ENCODE results near the gene ALAD. TPM values are rescaled to one million over a fixed set of nuclear protein-coding genes. Genes with fewer than 3 reads are reported as not detected.

Gene ALAD
- total and polyA plus RNA-seq, 9 of the 15 experiments (the other 6 are each of a cell fraction or from before 2014, with no cell fraction given), result 1.3 to 12.7 (median 6.8) TPM

DNA sequence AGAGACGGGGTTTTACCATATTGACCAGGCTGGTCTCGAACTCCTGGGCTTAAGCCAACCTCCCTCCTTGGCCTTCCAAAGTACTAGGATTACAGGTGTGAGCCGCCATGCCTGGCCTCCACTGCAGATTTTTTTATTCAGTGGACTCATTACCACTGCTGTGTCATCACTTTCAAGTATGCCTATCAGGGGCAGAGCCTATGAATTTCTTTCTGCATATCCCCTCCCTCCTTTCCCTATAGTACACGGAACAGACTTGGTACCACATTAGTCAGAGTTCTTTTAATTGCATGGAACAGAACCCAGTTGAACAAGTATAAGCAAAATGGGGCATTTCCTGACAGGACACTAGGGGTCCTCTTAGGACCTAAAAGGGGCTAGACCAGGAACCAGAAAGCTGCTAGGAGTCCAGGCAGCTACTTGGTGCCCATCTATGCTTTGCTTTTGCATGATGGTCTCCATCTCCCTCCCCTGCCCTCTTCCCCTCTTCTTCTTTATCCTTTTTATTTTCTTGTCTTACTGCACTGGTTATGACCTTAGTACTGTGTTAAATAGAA lies 46.0 kb downstream of the ALAD start (continued):
- TF ChIP-seq JUND (IDR thresholded peaks at IDR 0.05; ENCODE audit: borderline replicate concordance, low read depth, low read length) (peak; percentile 25; the same call in 1 of the 2 replicates), JUND (tag; IDR thresholded peaks at IDR 0.05; ENCODE audit: borderline replicate concordance, low read depth, low read length) (no peak), ARID2 (IDR thresholded peaks at IDR 0.05) (peak; percentile 63; the same call in 1 of the 2 replicates), ZSCAN29 (IDR thresholded peaks at IDR 0.05) (no peak), PTTG1 (tag; IDR thresholded peaks at IDR 0.05; ENCODE audit: low read depth) (no peak), RAD21 (CRISPR knock-in tag; conservative IDR thresholded peaks at IDR 0.05 in 1 of 2, IDR thresholded peaks at IDR 0.05 in 1 of 2) (peak; percentile 71 to 88), ZNF316 (IDR thresholded peaks at IDR 0.05) (peak; percentile 67), FUS (optimal IDR thresholded peaks at IDR 0.05; ENCODE audit: low read depth, low read length) (no peak), SLC30A9 (CRISPR knock-in tag; IDR thresholded peaks at IDR 0.05) (no peak), SUPT5H (IDR thresholded peaks at IDR 0.05) (no peak), CC2D1A (IDR thresholded peaks at IDR 0.05) (0 out of 2 replicates have a peak, but pooled peaks have one; percentile 40)
- TF ChIP-seq, protein P1, sequence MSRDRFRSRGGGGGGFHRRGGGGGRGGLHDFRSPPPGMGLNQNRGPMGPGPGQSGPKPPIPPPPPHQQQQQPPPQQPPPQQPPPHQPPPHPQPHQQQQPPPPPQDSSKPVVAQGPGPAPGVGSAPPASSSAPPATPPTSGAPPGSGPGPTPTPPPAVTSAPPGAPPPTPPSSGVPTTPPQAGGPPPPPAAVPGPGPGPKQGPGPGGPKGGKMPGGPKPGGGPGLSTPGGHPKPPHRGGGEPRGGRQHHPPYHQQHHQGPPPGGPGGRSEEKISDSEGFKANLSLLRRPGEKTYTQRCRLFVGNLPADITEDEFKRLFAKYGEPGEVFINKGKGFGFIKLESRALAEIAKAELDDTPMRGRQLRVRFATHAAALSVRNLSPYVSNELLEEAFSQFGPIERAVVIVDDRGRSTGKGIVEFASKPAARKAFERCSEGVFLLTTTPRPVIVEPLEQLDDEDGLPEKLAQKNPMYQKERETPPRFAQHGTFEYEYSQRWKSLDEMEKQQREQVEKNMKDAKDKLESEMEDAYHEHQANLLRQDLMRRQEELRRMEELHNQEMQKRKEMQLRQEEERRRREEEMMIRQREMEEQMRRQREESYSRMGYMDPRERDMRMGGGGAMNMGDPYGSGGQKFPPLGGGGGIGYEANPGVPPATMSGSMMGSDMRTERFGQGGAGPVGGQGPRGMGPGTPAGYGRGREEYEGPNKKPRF (IDR thresholded peaks at IDR 0.05; ENCODE audit: low read depth, low read length), result no peak
- TF ChIP-seq, protein P2, sequence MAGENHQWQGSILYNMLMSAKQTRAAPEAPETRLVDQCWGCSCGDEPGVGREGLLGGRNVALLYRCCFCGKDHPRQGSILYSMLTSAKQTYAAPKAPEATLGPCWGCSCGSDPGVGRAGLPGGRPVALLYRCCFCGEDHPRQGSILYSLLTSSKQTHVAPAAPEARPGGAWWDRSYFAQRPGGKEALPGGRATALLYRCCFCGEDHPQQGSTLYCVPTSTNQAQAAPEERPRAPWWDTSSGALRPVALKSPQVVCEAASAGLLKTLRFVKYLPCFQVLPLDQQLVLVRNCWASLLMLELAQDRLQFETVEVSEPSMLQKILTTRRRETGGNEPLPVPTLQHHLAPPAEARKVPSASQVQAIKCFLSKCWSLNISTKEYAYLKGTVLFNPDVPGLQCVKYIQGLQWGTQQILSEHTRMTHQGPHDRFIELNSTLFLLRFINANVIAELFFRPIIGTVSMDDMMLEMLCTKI (IDR thresholded peaks at IDR 0.05; ENCODE audit: partially characterized antibody), result no peak
